Stimulated activated CD4-positive, alpha-beta T cell treated with anti-CD3 and anti-CD28 coated beads, Interleukin-15, amount 100 ng/mL, for 48 hours (primary cell): ENCODE data around the gene OR5AC2.
A peak's percentile ranks its signal among the peaks of the same experiment; 100 is the strongest.

Experiments used
- DNase-seq, 2 donors: peaks; one replicate each; pipeline ENCODE4 v3.0.0-alpha.2; 2020; ENCODE audit warnings: low read depth in 2 of 2

Gene OR5AC2, protein sequence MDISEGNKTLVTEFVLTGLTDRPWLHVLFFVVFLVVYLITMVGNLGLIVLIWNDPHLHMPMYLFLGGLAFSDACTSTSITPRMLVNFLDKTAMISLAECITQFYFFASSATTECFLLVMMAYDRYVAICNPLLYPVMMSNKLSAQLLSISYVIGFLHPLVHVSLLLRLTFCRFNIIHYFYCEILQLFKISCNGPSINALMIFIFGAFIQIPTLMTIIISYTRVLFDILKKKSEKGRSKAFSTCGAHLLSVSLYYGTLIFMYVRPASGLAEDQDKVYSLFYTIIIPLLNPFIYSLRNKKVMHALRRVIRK

GRCh38 chr3:98086873-98087272 is at the start of gene OR5AC2:
Gene OR5AC2, plus strand, starts transcription at chr3:98087173. Its CDS starts 0 bp downstream, at chr3:98087173.
- DNase-seq: no peak

DNA sequence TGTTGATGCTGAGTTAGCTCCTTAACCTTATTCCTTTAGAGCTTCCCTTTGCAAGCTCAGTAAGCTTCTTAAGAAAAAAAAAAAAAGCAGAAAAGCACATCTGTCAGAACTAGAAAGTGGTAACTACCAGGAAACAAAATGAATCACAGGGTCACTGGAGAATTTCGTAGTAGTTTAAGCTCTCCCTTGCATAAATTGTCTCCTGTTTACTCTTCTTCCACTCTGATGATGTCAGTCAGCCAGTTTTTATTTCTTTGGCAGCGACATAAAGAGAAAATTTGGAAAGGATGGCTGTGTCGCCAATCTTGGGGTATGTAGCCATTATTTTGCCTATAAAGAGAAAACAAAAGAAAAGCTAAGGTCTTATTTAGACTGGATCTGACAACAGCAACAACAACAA is 48.7 kb upstream of the OR5AC2 start:
- DNase-seq: no peak

GRCh38 chr3:98038876-98039275 is 48.1 kb upstream of the OR5AC2 start:
- DNase-seq: no peak

GRCh38 chr3:98039322-98040024 is 47.5 kb upstream of the OR5AC2 start:
- DNase-seq: peak; percentile 42 to 57

DNA sequence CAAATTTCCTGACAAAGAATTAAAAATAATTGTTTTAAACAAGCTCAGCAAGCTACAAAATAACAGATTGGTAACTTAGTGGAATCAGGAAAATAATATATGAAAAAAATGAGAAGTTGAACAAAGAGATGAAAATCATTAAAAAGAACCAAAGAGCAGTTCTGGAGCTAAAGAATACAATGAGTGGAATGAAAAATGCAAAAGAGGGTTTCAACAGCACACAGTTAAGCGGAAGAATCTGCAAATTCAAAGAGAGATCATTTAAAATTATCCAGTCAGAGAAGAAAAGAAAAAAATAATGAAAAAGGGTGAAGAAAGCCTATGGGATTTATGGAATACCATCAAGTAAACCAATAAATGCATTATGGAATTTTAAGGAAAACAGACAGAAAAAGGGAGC is 45.6 kb upstream of the OR5AC2 start:
- no peak for DNase-seq

GRCh38 chr3:98048586-98048985 is 38.4 kb upstream of the OR5AC2 start:
- no peak for DNase-seq

- no peak for DNase-seq
Observed at GRCh38 chr3:98049271-98049670, 37.7 kb upstream of the OR5AC2 start.

DNA sequence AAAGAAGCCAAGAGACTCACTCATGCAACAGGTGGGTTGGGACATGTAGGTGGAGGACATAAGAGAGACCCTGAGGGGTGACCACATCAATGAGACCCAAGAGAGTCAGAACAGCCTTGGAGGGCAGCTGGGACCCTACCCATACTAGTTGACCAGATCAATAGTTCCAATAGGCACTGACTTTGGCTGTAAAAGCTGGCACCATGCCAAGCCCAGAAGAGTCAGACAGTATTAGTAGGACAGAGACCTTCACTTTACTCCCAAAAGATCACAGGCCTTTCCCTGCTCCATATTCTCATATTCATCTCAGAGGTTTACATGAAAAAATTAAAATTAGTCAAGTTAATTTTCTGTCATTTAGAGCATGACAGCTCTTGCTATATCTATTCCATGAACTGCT is 30.9 kb upstream of the OR5AC2 start:
- DNase-seq: no peak

- DNase-seq: no peak
Observed at GRCh38 chr3:98057631-98058030, 29.3 kb upstream of the OR5AC2 start.

DNA sequence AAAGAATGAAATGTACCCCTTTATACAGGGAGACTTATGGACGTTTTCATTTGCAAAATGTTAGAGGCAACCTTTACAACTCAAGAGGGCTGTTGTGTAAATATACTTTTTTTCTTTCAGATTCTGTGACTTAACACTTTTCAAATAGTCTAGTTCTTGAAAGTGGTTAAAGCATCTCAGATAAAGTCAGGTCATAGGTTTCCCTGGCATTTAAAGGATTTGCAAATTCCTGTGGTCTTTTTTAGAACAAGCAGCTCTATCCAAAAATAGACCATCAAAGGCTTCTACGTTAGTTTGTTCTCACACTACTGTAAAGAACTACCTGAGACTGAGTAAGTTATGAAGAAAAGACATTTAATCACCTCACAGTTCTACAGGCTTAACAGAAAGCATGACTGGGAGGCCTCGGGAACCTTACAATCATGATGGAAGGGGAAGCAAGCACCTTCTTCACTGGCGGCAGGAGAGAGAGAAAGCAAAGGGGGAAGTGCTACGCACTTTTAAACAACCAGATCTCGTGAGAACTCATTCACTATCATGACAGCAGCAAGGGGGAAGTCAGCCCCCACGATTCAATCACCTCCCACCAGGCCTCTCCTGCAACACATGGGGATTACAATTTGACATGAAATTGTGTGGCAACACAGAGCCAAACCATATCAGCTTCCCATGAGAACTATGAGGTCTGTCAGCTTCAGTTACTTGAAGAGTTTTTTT is 28.6 kb upstream of the OR5AC2 start:
- no peak for DNase-seq

DNA sequence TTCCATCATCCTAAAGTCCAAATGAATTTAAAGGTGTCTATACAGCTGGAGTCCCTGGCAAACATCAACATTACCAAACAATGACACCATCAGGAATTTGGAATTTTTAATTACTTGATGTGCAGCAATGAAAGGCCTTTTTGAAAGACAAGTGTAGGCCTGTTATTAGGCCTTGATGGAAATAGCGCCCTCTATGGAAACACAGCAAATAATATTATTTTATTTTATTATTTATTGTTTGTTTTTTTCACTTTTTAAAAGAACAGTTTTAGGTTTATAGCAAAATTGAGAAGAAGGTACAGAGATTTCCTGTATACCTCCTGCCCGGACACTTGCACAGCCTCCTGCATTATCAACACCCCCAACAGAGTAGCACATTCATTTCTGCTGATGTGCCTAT is 18.1 kb upstream of the OR5AC2 start:
- no peak for DNase-seq

DNA sequence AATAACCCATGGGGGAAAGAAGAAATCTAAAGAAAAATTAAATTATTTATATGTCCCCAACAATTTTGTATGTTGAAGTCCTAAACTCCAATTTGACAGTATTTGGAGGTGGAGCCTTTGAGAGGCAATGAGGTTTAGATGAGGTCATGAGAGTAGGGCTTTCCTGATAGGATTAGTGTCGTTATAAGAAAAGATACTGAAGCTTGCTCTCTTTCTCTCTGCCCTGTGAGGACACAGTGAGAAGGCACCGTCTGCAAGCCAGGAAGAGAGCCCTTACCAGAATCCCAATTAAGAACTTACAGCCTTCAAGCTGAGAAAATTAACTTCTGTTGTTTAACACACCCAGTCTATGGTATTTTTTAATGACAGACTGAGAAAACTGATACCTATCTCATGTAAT is 16.1 kb upstream of the OR5AC2 start:
- no peak for DNase-seq

DNA sequence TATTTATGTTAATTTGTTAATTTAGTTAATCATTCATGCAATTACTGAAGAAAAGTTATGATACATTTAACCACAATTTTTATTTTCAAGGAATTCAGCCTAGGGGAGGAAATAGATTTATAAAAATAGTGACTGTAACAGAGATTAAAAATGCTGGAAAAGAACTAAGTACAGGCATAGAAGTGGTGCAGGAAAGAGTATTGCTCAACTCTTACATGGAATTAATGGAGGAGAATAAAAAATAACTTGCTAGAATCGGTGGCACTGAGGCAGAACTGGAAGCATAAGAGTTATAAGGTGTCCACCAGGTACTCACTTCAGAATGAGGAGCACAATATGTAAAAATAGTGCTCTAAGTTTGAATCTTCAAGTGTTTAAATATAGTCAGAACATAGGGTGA is 13.5 kb upstream of the OR5AC2 start:
- no peak for DNase-seq

GRCh38 chr3:98095882-98096281 is 8.9 kb downstream of the OR5AC2 start:
- no peak for DNase-seq

DNA sequence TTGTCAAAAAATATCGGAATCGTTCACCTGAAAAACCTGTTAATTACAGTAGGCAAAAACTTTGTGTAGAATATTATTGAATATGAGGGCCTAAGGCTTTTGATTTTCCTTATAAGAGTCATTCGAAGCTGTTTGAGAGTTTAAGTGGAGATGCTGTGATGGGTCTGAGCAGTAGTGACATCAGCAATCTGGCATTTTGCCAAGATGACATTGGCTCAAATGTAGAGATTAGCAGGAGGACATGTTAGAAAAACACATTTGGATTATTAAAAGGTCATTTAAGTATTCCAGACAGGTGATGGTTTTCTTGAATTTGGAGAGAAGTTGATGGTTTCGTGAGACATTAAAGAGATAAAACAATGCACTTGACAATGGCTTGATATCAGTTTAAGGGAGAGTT is 12.9 kb downstream of the OR5AC2 start:
- no peak for DNase-seq

DNA sequence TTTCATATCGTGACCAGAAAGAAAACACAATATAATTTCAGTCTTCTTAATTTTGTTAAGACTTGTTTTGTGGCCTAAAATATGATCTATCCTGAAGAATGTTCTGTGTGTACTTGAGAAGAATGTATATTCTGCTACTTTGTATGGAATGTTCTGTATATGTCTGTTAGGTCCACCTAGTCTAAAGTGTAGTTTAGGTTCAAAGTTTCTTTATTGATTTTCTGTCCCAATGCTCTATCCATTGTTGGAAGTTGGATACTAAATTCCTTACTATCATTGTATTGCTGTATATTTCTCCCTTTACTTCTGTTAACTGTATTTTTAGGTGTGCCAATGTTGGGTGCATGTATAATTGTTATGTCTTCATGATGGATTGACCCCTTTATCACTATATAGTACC is 21.2 kb downstream of the OR5AC2 start:
- DNase-seq: no peak

DNA sequence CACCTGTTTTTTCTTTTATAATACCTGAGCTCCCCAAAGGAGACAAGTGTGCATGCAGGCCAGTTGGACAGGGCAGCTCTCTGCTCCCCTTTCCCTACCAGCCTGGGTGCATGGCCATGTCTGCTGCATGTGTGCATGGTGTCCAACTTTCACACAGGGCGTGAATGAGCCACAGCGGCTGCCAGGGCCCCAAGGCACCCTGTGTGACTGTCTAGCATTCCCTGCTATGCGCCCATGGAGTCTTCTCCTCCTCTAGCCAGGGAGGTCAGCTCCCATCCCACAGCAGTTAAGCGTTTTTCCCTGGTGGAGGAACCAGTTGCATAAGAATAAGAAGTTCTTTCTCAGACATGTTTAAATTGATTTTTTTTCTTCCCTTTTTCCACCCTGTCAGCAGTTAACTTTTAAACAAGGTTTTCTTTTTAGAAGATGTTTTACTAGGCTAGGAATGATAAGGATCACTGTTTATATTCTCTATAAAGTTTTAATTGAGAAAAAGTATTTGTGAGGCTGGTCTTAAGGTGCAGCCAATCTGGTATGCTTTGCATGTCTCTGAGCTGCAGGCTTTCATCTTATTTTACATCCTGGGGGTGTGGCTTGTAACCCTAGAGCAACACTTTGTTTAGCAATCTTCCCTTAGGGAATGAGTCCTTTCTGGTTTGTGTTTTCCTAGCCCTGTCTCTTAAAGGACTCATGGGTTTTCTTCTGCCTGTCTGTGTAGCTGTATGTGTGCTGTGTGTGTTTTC is 23.0 kb downstream of the OR5AC2 start:
- no peak for DNase-seq

DNA sequence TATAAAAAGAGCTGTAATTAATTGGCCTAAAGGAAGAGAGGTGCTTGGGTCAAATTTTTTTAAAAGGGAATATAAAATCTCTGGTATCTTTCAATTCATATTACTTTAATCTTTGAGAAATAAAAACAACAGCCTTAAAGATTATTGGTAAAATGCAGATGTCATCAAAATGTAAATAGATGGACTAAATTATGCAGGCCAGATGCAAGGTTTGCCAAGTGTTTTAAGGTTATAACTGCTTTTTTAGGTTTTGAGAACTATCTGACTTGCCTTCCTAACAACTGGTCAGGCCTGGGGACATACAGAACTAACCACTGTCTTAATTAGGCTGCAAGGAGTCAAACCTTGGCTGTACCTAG is 23.6 kb downstream of the OR5AC2 start:
- DNase-seq: no peak

DNA sequence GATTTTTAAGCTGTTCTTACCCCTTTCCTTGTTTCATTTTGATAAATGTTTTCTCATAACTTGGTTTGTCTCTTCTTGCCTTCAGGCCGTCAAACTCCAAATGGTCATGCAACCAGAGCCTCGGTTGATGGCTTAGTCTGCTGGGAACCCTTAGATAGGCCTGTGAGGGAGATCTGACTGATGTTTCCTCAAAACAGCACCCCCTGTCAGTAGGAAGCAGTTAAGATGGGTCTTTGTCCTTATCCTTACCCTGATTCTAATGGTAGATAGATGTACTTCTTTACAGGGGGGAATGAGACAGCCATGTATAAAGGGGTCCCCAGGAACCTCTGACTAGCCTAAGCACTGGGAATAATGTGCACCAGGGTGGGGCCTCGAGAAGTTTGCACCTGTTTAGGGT is 27.3 kb downstream of the OR5AC2 start:
- DNase-seq: no peak

DNA sequence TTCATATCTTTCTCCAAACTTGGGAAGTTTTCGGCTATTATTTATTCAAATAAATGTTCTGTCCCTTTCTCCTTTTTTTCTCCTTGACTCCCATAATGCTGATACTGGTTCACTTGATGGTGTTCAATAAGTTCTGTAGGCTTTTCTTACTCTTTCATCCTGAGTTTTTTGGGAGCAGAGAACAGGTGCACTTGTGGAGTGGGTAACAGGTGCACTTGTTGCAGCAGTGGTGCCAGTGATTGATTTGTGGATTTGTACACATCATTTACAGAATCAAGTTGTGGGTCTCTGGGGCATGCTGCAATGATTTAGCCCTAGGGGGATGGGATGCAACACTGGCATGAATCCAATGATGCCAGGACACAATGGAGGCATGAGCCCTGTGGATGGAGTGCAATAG is 28.7 kb downstream of the OR5AC2 start:
- DNase-seq: no peak

GRCh38 chr3:98130421-98130820 is 43.4 kb downstream of the OR5AC2 start, which contains the start of gene OR5H1:
Gene OR5H1, plus strand, starts transcription at chr3:98130721. Its CDS starts 1,977 bp downstream, at chr3:98132698.
- DNase-seq: no peak

DNA sequence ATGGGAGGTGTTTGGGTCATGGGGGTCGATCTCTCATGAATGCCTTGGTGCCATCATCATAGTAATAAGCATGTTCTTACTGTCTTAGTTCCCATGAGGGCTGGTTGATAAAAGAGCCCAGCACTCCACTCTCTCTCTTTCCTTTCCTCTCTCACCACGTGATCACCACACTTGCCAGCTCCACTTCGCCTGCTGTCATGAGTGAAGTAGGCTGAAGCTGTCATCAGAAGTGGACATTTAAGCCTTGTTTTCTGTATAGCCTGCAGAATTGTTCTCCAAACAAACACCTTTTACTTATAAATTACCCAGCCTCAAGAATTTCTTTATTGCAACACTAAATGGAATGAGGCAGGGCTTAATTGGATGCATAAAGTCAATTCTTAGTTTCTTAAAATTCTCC is 49.7 kb downstream of the OR5AC2 start:
- no peak for DNase-seq
